Measurements from ENCODE around the gene RPS6KA5. TPM values are rescaled to one million over a fixed set of nuclear protein-coding genes. Genes with fewer than 3 reads are reported as not detected.

The RPS6KA5 gene
- total RNA-seq, 1 experiment from 2014 or later: 24.2 TPM

DNA sequence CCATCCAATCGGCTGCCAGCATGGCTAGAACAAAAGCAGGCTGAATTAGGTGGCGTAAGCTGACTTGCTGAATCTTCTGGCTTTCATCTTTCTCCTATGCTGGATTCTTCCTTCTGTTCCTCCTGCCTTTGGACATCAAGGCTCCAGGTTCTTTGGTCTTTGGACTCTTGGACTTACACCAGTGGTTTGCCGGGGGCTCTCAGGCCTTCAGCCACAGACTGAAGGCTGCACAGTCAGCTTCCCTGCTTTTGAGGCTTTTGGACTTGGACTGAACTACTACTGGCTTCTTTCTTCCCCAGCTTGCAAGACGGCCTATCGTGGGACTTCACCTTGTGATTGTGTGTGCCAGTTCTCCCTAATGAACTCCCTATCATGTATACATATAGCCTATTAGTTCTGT is 42.0 kb downstream of the RPS6KA5 start:
- Histone ChIP-seq H3K27me3 (ENCODE audit: insufficient read depth, low read length) (no peaks in the 10 kb centered on the region), H4K20me1 (ENCODE audit: insufficient read depth) (no peaks in the 10 kb centered on the region), H3K79me2 (ENCODE audit: insufficient read depth, low read length) (peaks cover 16% of the 10 kb centered on the region; the same call in 1 of the 2 replicates), H3K9me3 (ENCODE audit: control insufficient read depth in 1 of 2, insufficient read depth in 1 of 2, low read depth in 1 of 2, low read length in 2 of 2) (no peaks in the 10 kb centered on the region), H3K27ac (ENCODE audit: low read depth, low read length) (no peak overlapping the region), H3K9me2 (ENCODE audit: insufficient read depth) (no peaks in the 10 kb centered on the region), H3K9ac (ENCODE audit: low read length) (no peak overlapping the region), H3K4me1 (ENCODE audit: control insufficient read depth in 1 of 2, insufficient read depth in 2 of 2, low read length in 2 of 2) (peaks cover 3 to 15% of the 10 kb centered on the region in 2 experiments; a peak in 3 of 4 replicates), H3K36me3 (ENCODE audit: control insufficient read depth in 1 of 2, insufficient read depth in 2 of 2, low read length in 2 of 2) (no peaks in the 10 kb centered on the region), H3K4me3 (replicated peaks in 1 of 2; ENCODE audit: low read depth in 1 of 2, low read length in 2 of 2) (no peak overlapping the region), H2AFZ (ENCODE audit: low read depth, low read length, poor library complexity, severe bottlenecking) (no peak overlapping the region), H3K4me2 (ENCODE audit: low read length) (no peak overlapping the region)
- POLR2A ChIA-PET: no interaction called here
- no peak for ATAC-seq
- CTCF ChIA-PET: no interaction called here
- BruUV-seq (replicated peaks): no TSS peak
- DNase-seq (ENCODE audit: low read depth, low spot score): no peak
- intact Hi-C loops (cut with micrococcal nuclease): no loop called here
- RAD21 ChIA-PET (ENCODE audit: low non-redundant PET in 1 of 2, low total read pairs in 2 of 2, uncharacterized antibody in 2 of 2, unreplicated experiment in 2 of 2): no interaction called here
- TF ChIP-seq, protein P1, sequence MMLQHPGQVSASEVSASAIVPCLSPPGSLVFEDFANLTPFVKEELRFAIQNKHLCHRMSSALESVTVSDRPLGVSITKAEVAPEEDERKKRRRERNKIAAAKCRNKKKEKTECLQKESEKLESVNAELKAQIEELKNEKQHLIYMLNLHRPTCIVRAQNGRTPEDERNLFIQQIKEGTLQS (IDR thresholded peaks at IDR 0.05): no peak
- TF ChIP-seq TCF7L2 (IDR thresholded peaks at IDR 0.05; ENCODE audit: borderline replicate concordance, extremely low read depth, insufficient read depth, insufficient read length): no peak
- TF ChIP-seq ZBTB33 (IDR thresholded peaks at IDR 0.05; ENCODE audit: extremely low read depth, insufficient replicate concordance, low read length): no peak
- TF ChIP-seq MAX (IDR thresholded peaks at IDR 0.05): no peak
- no peak for TF ChIP-seq SIN3A (IDR thresholded peaks at IDR 0.05; ENCODE audit: low read depth)
- no peak for TF ChIP-seq CBX3 (IDR thresholded peaks at IDR 0.05; ENCODE audit: low read depth)
- TF ChIP-seq RAD21 (IDR thresholded peaks at IDR 0.05; ENCODE audit: low read depth): no peak
- no peak for TF ChIP-seq FOSL1 (IDR thresholded peaks at IDR 0.05; ENCODE audit: low read depth)
- TF ChIP-seq, protein P2, sequence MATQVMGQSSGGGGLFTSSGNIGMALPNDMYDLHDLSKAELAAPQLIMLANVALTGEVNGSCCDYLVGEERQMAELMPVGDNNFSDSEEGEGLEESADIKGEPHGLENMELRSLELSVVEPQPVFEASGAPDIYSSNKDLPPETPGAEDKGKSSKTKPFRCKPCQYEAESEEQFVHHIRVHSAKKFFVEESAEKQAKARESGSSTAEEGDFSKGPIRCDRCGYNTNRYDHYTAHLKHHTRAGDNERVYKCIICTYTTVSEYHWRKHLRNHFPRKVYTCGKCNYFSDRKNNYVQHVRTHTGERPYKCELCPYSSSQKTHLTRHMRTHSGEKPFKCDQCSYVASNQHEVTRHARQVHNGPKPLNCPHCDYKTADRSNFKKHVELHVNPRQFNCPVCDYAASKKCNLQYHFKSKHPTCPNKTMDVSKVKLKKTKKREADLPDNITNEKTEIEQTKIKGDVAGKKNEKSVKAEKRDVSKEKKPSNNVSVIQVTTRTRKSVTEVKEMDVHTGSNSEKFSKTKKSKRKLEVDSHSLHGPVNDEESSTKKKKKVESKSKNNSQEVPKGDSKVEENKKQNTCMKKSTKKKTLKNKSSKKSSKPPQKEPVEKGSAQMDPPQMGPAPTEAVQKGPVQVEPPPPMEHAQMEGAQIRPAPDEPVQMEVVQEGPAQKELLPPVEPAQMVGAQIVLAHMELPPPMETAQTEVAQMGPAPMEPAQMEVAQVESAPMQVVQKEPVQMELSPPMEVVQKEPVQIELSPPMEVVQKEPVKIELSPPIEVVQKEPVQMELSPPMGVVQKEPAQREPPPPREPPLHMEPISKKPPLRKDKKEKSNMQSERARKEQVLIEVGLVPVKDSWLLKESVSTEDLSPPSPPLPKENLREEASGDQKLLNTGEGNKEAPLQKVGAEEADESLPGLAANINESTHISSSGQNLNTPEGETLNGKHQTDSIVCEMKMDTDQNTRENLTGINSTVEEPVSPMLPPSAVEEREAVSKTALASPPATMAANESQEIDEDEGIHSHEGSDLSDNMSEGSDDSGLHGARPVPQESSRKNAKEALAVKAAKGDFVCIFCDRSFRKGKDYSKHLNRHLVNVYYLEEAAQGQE (IDR thresholded peaks at IDR 0.05; ENCODE audit: low read depth): no peak
- no peak for TF ChIP-seq SRF (IDR thresholded peaks at IDR 0.05; ENCODE audit: low read depth)
- no peak for TF ChIP-seq ZFX (IDR thresholded peaks at IDR 0.05)
- TF ChIP-seq, protein P3, sequence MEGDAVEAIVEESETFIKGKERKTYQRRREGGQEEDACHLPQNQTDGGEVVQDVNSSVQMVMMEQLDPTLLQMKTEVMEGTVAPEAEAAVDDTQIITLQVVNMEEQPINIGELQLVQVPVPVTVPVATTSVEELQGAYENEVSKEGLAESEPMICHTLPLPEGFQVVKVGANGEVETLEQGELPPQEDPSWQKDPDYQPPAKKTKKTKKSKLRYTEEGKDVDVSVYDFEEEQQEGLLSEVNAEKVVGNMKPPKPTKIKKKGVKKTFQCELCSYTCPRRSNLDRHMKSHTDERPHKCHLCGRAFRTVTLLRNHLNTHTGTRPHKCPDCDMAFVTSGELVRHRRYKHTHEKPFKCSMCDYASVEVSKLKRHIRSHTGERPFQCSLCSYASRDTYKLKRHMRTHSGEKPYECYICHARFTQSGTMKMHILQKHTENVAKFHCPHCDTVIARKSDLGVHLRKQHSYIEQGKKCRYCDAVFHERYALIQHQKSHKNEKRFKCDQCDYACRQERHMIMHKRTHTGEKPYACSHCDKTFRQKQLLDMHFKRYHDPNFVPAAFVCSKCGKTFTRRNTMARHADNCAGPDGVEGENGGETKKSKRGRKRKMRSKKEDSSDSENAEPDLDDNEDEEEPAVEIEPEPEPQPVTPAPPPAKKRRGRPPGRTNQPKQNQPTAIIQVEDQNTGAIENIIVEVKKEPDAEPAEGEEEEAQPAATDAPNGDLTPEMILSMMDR (IDR thresholded peaks at IDR 0.05 in 2 of 3, conservative IDR thresholded peaks at IDR 0.05 in 1 of 3; ENCODE audit: borderline replicate concordance in 1 of 3, insufficient read depth in 1 of 3, low read depth in 2 of 3, low read length in 2 of 3): no peak

All from HCT116 (cell line).